ENCODE results near the gene CSNK2B.

DNA sequence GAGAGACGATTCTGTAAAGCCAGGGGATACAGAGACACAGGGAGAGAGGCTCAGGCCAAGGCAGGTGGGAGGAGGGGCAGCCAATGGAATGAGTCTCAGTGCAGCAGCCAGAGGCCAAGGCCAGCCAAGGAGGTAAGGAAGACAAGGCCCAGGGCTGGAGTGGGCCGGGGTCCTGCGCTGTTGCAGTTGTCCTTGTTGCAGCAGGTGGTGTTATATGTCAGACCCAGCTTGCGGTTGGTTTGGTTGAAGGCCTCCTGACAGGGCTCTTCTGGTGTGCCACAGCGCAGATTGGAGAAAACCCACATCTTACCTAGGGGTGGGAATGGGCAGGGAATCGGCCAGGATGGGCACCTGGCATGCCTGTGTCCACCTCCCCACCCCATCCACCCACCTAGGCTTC, 53.1 kb downstream of the CSNK2B start:
- TF ChIP-seq, protein P1, sequence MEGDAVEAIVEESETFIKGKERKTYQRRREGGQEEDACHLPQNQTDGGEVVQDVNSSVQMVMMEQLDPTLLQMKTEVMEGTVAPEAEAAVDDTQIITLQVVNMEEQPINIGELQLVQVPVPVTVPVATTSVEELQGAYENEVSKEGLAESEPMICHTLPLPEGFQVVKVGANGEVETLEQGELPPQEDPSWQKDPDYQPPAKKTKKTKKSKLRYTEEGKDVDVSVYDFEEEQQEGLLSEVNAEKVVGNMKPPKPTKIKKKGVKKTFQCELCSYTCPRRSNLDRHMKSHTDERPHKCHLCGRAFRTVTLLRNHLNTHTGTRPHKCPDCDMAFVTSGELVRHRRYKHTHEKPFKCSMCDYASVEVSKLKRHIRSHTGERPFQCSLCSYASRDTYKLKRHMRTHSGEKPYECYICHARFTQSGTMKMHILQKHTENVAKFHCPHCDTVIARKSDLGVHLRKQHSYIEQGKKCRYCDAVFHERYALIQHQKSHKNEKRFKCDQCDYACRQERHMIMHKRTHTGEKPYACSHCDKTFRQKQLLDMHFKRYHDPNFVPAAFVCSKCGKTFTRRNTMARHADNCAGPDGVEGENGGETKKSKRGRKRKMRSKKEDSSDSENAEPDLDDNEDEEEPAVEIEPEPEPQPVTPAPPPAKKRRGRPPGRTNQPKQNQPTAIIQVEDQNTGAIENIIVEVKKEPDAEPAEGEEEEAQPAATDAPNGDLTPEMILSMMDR (conservative IDR thresholded peaks at IDR 0.05), result no peak
- TF ChIP-seq ZFX (IDR thresholded peaks at IDR 0.05), result no peak
